ENCODE data around the gene RASSF7. TPM values are rescaled to one million over a fixed set of nuclear protein-coding genes. Genes with fewer than 3 reads are reported as not detected.

The RASSF7 gene
- total RNA-seq, 1 donor from 2014 or later: 2.6 TPM

GRCh38 chr11:575996-576768, 15.4 kb downstream of the RASSF7 start, which contains the start of gene PHRF1:
TSS of gene PHRF1 (plus strand) at chr11:576470. CDS start at chr11:581513, 5,043 bp downstream.
- peak; percentile 98 for DNase-seq (ENCODE audit: low spot score)
- intact Hi-C loops (cut with DNase I): loop anchor here (1.0 to 5.0 kb wide), 2 partner anchors 41 kb away; partner anchors contain the start of genes HRAS and IRF7

DNA sequence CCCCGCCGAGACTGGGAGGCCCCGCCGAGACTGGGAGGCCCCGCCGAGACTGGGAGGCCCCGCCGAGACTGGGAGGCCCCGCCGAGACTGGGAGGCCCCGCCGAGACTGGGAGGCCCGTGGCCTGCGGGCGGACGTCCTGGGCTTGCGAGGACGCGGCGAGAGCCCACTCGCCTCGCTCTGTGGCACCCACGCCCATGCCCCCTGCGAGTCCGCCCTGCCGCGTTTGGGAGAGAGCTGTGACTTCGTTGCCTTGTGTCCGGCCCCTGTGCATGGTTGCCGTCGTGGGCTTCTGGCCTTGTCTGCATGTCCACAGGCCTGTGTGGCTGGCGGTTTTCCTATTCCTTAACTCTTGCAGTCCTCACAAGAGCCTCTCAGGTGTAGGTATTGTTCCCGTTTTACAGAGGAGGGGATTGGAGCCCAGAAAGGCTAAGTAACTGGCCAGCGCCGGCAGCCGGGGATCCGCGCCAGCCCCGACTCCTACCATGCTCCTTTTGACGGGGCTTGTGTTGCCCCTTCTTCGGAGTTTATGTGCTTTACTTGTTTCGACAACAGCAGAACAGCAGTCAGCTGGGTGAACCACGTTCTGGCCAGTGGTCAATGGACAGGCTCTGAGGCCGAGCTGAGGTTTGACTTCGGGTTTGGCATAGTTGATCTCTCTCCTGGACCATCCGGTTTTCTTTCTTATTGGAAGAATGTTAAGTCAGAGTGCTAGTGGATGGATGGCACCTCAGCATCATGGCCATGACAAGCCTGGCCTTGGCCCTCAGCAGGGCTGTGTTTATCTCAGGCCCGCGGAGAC, 16.2 kb downstream of the RASSF7 start:
- intact Hi-C loops (cut with DNase I): loop anchor here (1.0 to 5.0 kb wide), 2 partner anchors 40 to 42 kb away; partner anchors contain the start of genes HRAS and IRF7
- DNase-seq (ENCODE audit: low spot score): no peak

DNA sequence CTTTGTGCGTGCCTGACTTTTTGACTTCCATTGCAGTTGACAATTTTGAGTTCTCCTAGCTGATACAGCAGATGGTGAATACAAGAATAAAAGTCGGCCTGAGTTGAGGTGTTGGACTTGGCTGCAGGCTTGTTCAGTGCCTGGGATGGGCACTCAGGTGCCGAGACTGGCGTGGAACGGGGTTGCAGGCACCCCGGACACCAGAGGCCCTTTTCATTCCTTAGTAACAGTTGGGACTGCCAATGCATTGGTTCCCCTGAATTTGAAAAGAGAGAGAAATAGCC, 16.8 kb downstream of the RASSF7 start:
- intact Hi-C loops (cut with DNase I): loop anchor here (5.0 kb wide), 1 partner anchor 40 kb away; the partner anchor contains the start of gene IRF7
- no peak for DNase-seq (ENCODE audit: low spot score)

DNA sequence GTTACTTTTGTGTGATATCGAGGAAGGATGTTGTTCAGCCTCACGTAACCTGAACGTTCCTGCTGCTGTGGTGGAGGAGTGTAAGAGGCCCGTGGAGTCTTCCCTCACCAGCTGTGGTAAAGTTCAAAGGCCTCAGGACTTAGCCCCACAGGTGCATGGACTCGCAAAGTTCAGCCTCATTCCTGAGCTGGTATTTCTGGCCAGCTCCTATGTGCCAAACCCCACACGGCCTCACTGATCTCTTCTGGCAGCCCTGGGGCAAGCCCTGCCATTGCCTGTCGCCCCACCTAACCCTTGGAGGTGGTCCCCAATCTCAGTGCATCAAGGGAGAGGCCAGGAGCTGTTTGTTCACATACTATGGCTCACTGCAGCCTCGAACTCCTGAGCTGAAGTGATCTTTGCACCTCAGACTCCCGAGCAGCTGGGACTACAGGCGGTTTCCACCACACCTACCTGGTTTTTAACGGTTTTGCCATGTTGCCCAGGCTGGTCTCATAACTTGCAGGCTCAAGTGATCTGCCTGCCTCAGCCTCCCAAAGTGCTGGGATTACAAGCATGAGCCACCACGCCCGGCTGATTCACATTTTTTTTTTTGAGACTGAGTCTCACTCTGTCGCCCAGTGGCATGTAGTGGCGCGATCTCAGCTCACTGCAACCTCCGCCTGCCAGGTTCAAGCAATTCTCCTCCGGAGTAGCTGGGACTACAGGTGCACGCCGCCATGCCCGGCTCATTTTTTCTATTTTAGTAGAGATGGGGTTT, 17.7 kb downstream of the RASSF7 start:
- intact Hi-C loops (cut with DNase I): loop anchor here (5.0 kb wide), 1 partner anchor 39 kb away; the partner anchor contains the start of gene IRF7
- DNase-seq (ENCODE audit: low spot score): no peak

- intact Hi-C loops (cut with DNase I): loop anchor here (5.0 kb wide), 1 partner anchor 37 kb away; the partner anchor contains the start of gene IRF7
- DNase-seq (ENCODE audit: low spot score): no peak
These were observed 19.2 kb downstream of the RASSF7 start for GRCh38 chr11:579830-580601.

- intact Hi-C loops (cut with DNase I): no loop called here
- DNase-seq (ENCODE audit: low spot score): no peak
These were observed 20.6 kb downstream of the RASSF7 start for GRCh38 chr11:581342-581741.

- no peak for DNase-seq (ENCODE audit: low spot score)
- intact Hi-C loops (cut with DNase I): no loop called here
These were observed 21.0 kb downstream of the RASSF7 start for GRCh38 chr11:581752-582151.

DNA sequence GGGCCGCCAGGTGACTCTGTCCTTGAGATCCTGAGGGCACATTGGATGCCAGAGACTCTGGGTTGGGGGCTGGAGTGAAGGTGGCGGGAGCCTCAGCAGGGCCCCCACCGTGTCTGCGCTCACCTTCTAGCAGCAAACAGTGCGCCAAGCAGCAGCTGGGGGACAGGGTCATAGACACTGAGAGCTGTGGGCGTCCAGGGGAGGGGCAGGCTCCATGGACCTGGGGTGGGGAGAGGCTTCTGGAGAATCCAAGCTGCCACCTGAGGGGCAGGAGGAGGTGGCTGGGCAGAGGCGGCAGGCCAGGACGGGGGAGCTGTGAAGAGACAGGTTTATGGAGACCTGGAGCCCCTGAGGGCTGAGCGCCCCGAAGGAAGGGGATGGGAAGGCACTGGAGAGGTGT, 23.5 kb downstream of the RASSF7 start:
- no peak for DNase-seq (ENCODE audit: low spot score)
- intact Hi-C loops (cut with DNase I): no loop called here

DNA sequence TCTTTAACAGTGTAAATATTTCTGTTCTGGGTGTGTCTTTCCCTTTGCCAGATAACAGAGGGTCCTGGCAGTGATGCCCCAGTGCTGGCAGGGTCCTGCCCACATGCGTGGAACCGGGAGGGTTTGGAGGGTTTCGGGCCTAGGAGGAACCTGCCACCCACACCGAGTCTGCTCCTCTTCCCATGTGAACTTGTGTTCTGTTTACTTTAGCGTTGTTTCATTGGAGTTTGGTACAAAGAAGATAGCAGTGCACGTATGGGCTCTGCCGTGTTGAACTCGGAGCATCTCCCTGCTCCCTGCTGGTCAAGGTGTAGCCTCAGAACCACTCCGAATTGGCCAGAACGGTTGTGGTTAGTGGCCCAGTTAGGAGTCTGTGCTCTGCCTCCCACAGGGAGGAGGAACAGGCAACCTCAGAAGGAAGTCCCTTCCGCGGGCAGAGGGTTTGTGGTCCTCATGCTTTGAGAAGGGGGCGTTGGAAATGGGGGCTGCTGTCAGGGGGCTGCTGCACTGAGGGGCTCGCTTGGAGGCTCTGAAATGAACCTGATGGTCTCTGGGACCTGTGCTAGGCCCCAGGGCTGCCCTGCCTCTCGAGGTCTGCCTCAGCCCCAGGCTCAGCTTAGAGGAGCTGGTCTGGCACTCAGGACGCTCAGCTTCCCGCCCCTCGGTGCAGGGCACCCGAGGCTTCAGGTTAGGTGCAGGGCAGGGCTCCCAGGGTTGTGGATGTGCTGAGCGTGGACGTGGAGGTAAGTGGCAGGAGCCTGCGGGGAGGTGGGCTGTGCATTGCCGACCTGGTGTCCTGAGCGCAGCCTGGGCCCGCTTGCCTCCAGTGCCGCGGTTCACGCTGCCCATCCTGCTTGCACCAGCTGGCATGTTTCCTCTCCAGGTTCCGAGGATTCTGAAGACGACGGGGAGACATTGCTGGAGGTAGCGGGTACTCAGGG, 25.9 kb downstream of the RASSF7 start:
- intact Hi-C loops (cut with DNase I): no loop called here
- no peak for DNase-seq (ENCODE audit: low spot score)

- DNase-seq (ENCODE audit: low spot score): no peak
- intact Hi-C loops (cut with DNase I): no loop called here
These were observed 26.8 kb downstream of the RASSF7 start for GRCh38 chr11:587546-587945.

- intact Hi-C loops (cut with DNase I): no loop called here
- DNase-seq (ENCODE audit: low spot score): no peak
These were observed 27.2 kb downstream of the RASSF7 start for GRCh38 chr11:587978-588380.

GRCh38 chr11:589798-590197, 29.0 kb downstream of the RASSF7 start:
- intact Hi-C loops (cut with DNase I): no loop called here
- DNase-seq (ENCODE audit: low spot score): no peak

DNA sequence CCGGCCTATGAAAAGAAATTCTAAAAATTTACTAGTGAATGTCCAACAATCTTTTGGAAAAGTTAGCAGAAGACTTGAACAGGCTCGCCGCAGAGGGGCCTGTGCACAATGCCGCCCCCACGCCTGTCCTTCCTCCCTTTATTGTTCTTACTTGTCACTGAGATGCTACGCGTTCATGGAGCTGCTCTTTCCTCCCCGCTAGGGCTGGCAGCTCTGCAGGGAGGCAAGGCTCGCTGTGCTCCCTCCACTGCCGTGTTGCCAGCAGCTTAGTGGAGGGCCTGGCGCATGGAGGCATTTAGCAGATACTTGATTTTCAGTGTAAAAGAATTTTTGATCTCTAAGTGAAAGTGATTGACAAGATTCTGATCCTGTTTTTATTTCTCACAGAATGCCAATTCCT, 30.2 kb downstream of the RASSF7 start:
- DNase-seq (ENCODE audit: low spot score): no peak

GRCh38 chr11:592501-592900, 31.7 kb downstream of the RASSF7 start:
- intact Hi-C loops (cut with DNase I): no loop called here
- DNase-seq (ENCODE audit: low spot score): no peak

More for the DNA sequence above, 30.2 kb downstream of the RASSF7 start:
- intact Hi-C loops (cut with DNase I): no loop called here

GRCh38 chr11:592918-593317, 32.1 kb downstream of the RASSF7 start:
- intact Hi-C loops (cut with DNase I): no loop called here
- DNase-seq (ENCODE audit: low spot score): no peak

- intact Hi-C loops (cut with DNase I): no loop called here
- no peak for DNase-seq (ENCODE audit: low spot score)
These were observed 32.6 kb downstream of the RASSF7 start for GRCh38 chr11:593347-593746.

DNA sequence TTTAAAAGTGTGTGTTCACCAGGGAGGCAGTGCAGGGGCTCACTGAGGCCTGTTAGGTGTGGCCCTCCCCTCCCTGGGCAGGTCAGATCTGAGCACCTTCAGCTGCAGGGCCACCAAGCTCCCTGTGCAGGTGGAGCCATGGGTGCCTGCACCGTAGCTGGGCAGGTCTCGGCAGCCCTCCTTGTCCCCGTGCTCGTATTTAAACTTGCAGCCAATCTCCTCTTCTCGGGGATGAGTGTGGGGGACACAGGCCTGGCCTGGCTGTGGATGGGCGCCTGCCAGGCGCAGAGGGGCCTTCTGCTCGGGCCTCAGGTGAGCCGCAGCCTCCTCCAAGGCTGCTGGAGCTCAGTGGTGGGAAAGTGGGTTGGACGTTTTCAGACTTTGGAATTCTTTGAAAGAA, 34.6 kb downstream of the RASSF7 start:
- intact Hi-C loops (cut with DNase I): no loop called here

DNA sequence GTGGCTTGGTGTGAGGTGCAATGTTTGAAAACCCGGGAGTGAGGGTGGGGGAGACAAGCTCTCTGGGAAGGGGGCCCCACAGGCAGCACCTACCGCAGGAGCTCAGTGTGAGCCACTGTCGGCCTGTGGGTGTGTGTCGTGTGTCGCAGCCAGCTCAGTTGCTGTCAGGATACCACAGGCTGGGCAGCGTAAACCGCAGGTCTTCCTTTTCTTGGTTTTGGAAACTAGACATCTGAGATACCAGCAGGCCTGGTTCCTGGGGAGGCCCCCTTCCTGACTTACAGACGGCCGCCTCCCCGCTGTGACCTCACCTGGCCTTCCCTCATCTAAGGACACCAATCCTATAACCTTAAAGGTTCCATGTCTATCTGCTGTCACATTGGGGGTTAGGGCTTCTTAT, 35.6 kb downstream of the RASSF7 start:
- no peak for DNase-seq (ENCODE audit: low spot score)
- intact Hi-C loops (cut with DNase I): no loop called here

More for the DNA sequence above, 34.6 kb downstream of the RASSF7 start:
- no peak for DNase-seq (ENCODE audit: low spot score)

Data from cardiac septum (tissue), 1 donor.